GM12892 (cell line): Measurements from ENCODE around the gene ATP2B3.

Source experiments
- POLR2A ChIP-seq: IDR thresholded peaks from 2 replicates; pipeline ENCODE4 v1.6.1; 2011; ENCODE audit warnings: low read depth, low read length, control low read depth
- TAF1 ChIP-seq: IDR thresholded peaks from 2 replicates; pipeline ENCODE4 v1.6.1; 2011; ENCODE audit warnings: low read depth, mild to moderate bottlenecking, control low read depth, low read length, borderline replicate concordance

- no peak for TF ChIP-seq TAF1
- TF ChIP-seq POLR2A: no peak
Measured at GRCh38 chrX:153568451-153569011, 51.1 kb downstream of the ATP2B3 start.
